A549 (cell line): ENCODE measurements around the gene FAM118A. TPM values are rescaled to one million over a fixed set of nuclear protein-coding genes. Genes with fewer than 3 reads are reported as not detected.

Experiments used
- ATAC-seq, 2 experiments: fragments of 200-7000 bp in 1 of 2; fragments of >200 bp in 1 of 2; cut with Nextera tagmentation in 1 of 2; cut with Tn5 transposase in 1 of 2; 3 replicates each; pipeline versions ENCODE4 v1.8.0 to v1.9.1; 2018 to 2020; ENCODE audit warnings: mild to moderate bottlenecking in 1 of 2, moderate library complexity in 1 of 2
- CTCF ChIA-PET: fragments of 300-600 bp; sonication (Branson Sonifier 250); formaldehyde crosslinking; extraction: SDS; loops from one replicate; lab custom pipeline; 2021; ENCODE audit warnings: antibody characterized with exemption, inconsistent platforms; lab: Yijun Ruan, JAX
- POLR2A ChIA-PET: fragments of 350-600 bp; formaldehyde crosslinking; extraction: SDS; loops from one replicate; lab custom pipeline; 2021; ENCODE audit warnings: antibody characterized with exemption, inconsistent platforms; lab: Yijun Ruan, JAX
- DNase-seq, 2 experiments: peaks; one replicate each; pipeline versions ENCODE4 v3.0.0 to v3.0.0-alpha.2; 2011 to 2016; ENCODE audit warnings: low read depth in 1 of 2, low spot score in 1 of 2
- FAIRE-seq: peaks from 2 replicates; lab custom pipeline; 2011; peaks lifted over from hg19 to GRCh38; lab: Jason Lieb, UNC
- H3K27ac ChIP-seq, 2 experiments: fragments of >200 bp; sonication (Bioruptor Twin); formaldehyde crosslinking; 3 replicates each; pipeline ENCODE4 v1.5.1; 2016 to 2017
- H3K4me1 ChIP-seq: fragments of >200 bp; sonication (Bioruptor Twin); formaldehyde crosslinking; 3 replicates; pipeline ENCODE4 v1.6.1; 2016
- H3K4me2 ChIP-seq: fragments of >200 bp; sonication (Bioruptor Twin); formaldehyde crosslinking; 3 replicates; pipeline ENCODE4 v1.6.1; 2016
- H3K4me3 ChIP-seq: fragments of >200 bp; sonication (Bioruptor Twin); formaldehyde crosslinking; 3 replicates; pipeline ENCODE4 v1.5.1; 2016
- H3K9me3 ChIP-seq: fragments of >200 bp; sonication (Bioruptor Twin); formaldehyde crosslinking; 3 replicates; pipeline ENCODE4 v1.6.1; 2016
- BHLHE40 ChIP-seq: IDR thresholded peaks from 2 replicates; pipeline ENCODE4 v1.6.1; 2012; ENCODE audit warnings: low read depth, low read length, inconsistent platforms
- CBX2 ChIP-seq: fragments of 200-600 bp; sonication (generic); IDR thresholded peaks from 2 replicates; pipeline ENCODE4 v1.6.1; 2016; ENCODE audit warnings: low read depth, mild to moderate bottlenecking, borderline replicate concordance
- CTCF ChIP-seq: fragments of >200 bp; sonication (Bioruptor Twin); formaldehyde crosslinking; IDR thresholded peaks from 3 replicates; pipeline ENCODE4 v1.5.1; 2016
- ELK1 ChIP-seq: fragments of 150-350 bp; IDR thresholded peaks from 2 replicates; pipeline ENCODE4 v1.6.1; 2014; ENCODE audit warnings: low read depth, mild to moderate bottlenecking, low read length
- FOSB ChIP-seq: fragments of 250-450 bp; sonication (Bioruptor Pico); IDR thresholded peaks from 2 replicates; pipeline ENCODE4 v1.5.0; 2020; ENCODE audit warnings: mild to moderate bottlenecking, moderate library complexity
- HDAC2 ChIP-seq: fragments of 200-600 bp; sonication (generic); IDR thresholded peaks from 2 replicates; pipeline ENCODE4 v1.6.1; 2016
- HES2 ChIP-seq: fragments of >200 bp; sonication (Bioruptor Twin); formaldehyde crosslinking; IDR thresholded peaks from 2 replicates; pipeline ENCODE4 v1.6.1; 2016
- HOXB13 ChIP-seq: fragments of 250-450 bp; sonication (Bioruptor Pico); IDR thresholded peaks from 2 replicates; pipeline ENCODE4 v1.5.0; 2020; ENCODE audit warnings: low read depth, mild to moderate bottlenecking, moderate library complexity
- JUN ChIP-seq, 2 experiments: fragments of >200 bp; sonication (Bioruptor Twin); formaldehyde crosslinking; IDR thresholded peaks; 2 replicates in 1 of 2; 3 replicates in 1 of 2; pipeline ENCODE4 v1.6.1; 2016 to 2017
- JUNB ChIP-seq: fragments of >200 bp; sonication (Bioruptor Twin); formaldehyde crosslinking; IDR thresholded peaks from 2 replicates; pipeline ENCODE4 v1.6.1; 2016
- MAZ ChIP-seq: fragments of 150-350 bp; IDR thresholded peaks from 2 replicates; pipeline ENCODE4 v1.6.1; 2014; ENCODE audit warnings: antibody characterized with exemption, low read depth, low read length, borderline replicate concordance
- MYC ChIP-seq: IDR thresholded peaks from 2 replicates; pipeline ENCODE4 v1.6.1; 2012; ENCODE audit warnings: mild to moderate bottlenecking, inconsistent platforms, low read length, improper control_type of control experiment, borderline replicate concordance
- NPAS2 ChIP-seq: fragments of 250-450 bp; sonication (Bioruptor Pico); IDR thresholded peaks from 2 replicates; pipeline ENCODE4 v1.8.0; 2022; ENCODE audit warnings: mild to moderate bottlenecking, moderate library complexity, borderline replicate concordance
- NR3C1 ChIP-seq: fragments of >200 bp; sonication (Bioruptor Twin); formaldehyde crosslinking; IDR thresholded peaks from 3 replicates; pipeline ENCODE4 v1.6.1; 2017
- RAD21 ChIP-seq, 2 experiments: fragments of >200 bp in 1 of 2; sonication (Bioruptor Twin) in 1 of 2; formaldehyde crosslinking in 1 of 2; IDR thresholded peaks in 1 of 2; conservative IDR thresholded peaks in 1 of 2; 2 replicates in 1 of 2; 3 replicates in 1 of 2; pipeline ENCODE4 v1.6.1; 2012 to 2018; ENCODE audit warnings: inconsistent platforms in 1 of 2
- RARB ChIP-seq: fragments of 250-450 bp; sonication (Bioruptor Pico); IDR thresholded peaks from 2 replicates; pipeline ENCODE4 v1.8.0; 2021; ENCODE audit warnings: mild to moderate bottlenecking, moderate library complexity
- RNF2 ChIP-seq: fragments of 200-600 bp; sonication (generic); IDR thresholded peaks from 2 replicates; pipeline ENCODE4 v1.6.1; 2016; ENCODE audit warnings: low read depth, mild to moderate bottlenecking, antibody characterized with exemption, moderate library complexity, borderline replicate concordance
- SMC3 ChIP-seq: fragments of >200 bp; sonication (Bioruptor Twin); formaldehyde crosslinking; IDR thresholded peaks from 3 replicates; pipeline ENCODE4 v1.6.1; 2018; ENCODE audit warnings: inconsistent platforms
- TP53 ChIP-seq: fragments of 250-450 bp; sonication (Bioruptor Pico); IDR thresholded peaks from 2 replicates; pipeline ENCODE4 v1.5.0; 2021; ENCODE audit warnings: mild to moderate bottlenecking, moderate library complexity
- ZFP36 ChIP-seq: fragments of 450-650 bp; IDR thresholded peaks from 2 replicates; pipeline ENCODE4 v1.6.1; 2014; ENCODE audit warnings: borderline replicate concordance; ENCODE audit not compliant: partially characterized antibody
- WGBS: methylation state at CpG from one replicate; pipeline ENCODE4 v1.1.6; 2017; ENCODE audit errors: missing lambda C conversion rate; 5-methylcytosine and 5-hydroxymethylcytosine counted together
- polyA plus RNA-seq, 4 experiments: library from polyadenylated mRNA; depleted of rRNA in 3 of 4; stranded (reverse); fragments of >200 nt; fragmentation: RNase III in 1 of 4; extraction: RNeasy Plus Mini Kit Qiagen cat#74134 plus additional on column Dnase treatment in 1 of 4; gene quantifications; 2 replicates in 3 of 4; 3 replicates in 1 of 4; pipeline ENCODE4 v1.2.3, GENCODE V29; 2011 to 2017
- TF ChIP-seq, protein P1 (sequence below): IDR thresholded peaks from 2 replicates; pipeline ENCODE4 v1.6.1; 2012; ENCODE audit warnings: low read depth, borderline replicate concordance
- TF ChIP-seq, protein P2 (sequence below): IDR thresholded peaks from 2 replicates; pipeline ENCODE4 v1.6.1; 2012

Gene FAM118A
- polyA plus RNA-seq, 2 of the 4 experiments (the other 2 are of a cell fraction): 16.8 to 18.1 TPM

DNA sequence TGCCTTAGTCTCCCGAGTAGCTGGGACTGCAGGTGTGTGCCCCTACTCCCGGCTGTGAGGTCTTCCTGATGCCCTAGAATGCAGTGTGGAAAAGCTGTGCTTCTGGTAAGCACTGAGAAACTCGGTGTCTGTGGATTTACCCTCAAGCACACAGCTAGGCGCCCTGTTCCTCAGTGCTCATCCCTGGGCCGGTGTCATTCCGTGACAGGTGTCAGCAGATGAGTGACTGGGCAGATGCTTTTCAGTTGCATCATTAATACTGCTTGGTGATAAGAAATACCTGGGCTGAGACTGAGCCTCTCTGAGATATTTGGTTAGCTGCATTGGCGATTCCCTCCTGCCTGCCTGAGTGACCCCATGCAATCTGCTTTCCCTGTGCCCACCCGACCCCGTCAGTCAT lies 21.8 kb downstream of the FAM118A start:
- CTCF ChIA-PET: interaction anchor here (0.9 to 1.0 kb wide), 2 partner anchors 71 to 223 kb away, joined by 3 read pairs; no protein-coding TSS in a partner anchor
- FAIRE-seq (no peak), ATAC-seq (no peak), DNase-seq (no peak)
- 90% methylated on average over 8 of the region's 9 CpGs for WGBS
- POLR2A ChIA-PET: no interaction called here
- Histone ChIP-seq H3K4me1 (no peaks in the 10 kb centered on the region), H3K4me2 (no peak overlapping the region), H3K9me3 (no peaks in the 10 kb centered on the region), H3K4me3 (no peak overlapping the region), H3K27ac (no peak overlapping the region)
- TF ChIP-seq SMC3 (no peak), BHLHE40 (no peak), MYC (no peak), FOSB (CRISPR knock-in tag) (no peak)

DNA sequence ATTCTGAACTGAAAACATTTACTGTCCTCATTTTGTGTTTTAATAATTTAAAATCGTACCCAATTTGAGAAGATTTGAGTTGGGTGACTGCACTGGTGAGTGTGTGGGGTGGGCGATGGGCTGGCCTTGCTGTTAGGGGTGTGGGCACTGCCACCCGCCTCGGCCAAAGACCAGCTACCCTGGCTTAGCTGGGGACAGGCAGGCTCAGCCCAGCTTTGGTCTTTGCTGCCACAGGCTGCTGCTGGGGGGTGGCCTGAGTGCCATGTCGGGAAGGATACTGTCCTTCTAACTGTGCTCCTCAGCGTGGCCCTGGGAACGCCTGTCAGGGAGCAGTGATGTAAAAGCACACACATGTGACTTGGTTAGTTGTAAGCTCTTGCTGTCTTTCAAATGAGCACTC lies 22.3 kb downstream of the FAM118A start:
- TF ChIP-seq, protein P1, sequence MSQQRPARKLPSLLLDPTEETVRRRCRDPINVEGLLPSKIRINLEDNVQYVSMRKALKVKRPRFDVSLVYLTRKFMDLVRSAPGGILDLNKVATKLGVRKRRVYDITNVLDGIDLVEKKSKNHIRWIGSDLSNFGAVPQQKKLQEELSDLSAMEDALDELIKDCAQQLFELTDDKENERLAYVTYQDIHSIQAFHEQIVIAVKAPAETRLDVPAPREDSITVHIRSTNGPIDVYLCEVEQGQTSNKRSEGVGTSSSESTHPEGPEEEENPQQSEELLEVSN: no peak
- TF ChIP-seq MAZ (no peak), RAD21 (conservative IDR thresholded peaks at IDR 0.05 in 1 of 2, IDR thresholded peaks at IDR 0.05 in 1 of 2) (no peak), ZFP36 (no peak), HDAC2 (no peak), TP53 (CRISPR knock-in tag) (no peak), HOXB13 (CRISPR knock-in tag) (no peak), NR3C1 (no peak), NPAS2 (CRISPR knock-in tag) (no peak), ELK1 (no peak), RNF2 (no peak), MYC (no peak), RARB (CRISPR knock-in tag) (no peak), HES2 (no peak), JUNB (no peak), JUN (IDR thresholded peaks at IDR 0.05) (no peak), CBX2 (no peak), CTCF (no peak)
- TF ChIP-seq, protein P2, sequence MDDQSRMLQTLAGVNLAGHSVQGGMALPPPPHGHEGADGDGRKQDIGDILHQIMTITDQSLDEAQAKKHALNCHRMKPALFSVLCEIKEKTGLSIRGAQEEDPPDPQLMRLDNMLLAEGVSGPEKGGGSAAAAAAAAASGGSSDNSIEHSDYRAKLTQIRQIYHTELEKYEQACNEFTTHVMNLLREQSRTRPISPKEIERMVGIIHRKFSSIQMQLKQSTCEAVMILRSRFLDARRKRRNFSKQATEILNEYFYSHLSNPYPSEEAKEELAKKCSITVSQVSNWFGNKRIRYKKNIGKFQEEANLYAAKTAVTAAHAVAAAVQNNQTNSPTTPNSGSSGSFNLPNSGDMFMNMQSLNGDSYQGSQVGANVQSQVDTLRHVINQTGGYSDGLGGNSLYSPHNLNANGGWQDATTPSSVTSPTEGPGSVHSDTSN: no peak
- DNase-seq: no peak
- Histone ChIP-seq H3K9me3 (no peaks in the 10 kb centered on the region), H3K27ac (no peak overlapping the region), H3K4me2 (no peak overlapping the region), H3K4me3 (no peak overlapping the region), H3K4me1 (no peaks in the 10 kb centered on the region)
- 87% methylated on average over 5 of the region's 7 CpGs for WGBS
- no peak for ATAC-seq
- ChIA-PET CTCF (interaction anchor here (0.9 to 1.0 kb wide), 2 partner anchors 70 to 222 kb away, joined by 3 read pairs; no protein-coding TSS in a partner anchor), POLR2A (no interaction called here)
- FAIRE-seq: no peak
